Neural progenitor cell (in vitro differentiated cells): ENCODE data around the gene TPPP3.

ENCODE experiments used
- CTCF ChIP-seq: fragments of 200-600 bp; sonication (generic); IDR thresholded peaks from 2 replicates; pipeline ENCODE4 v1.5.1; 2017; ENCODE audit warnings: antibody characterized with exemption, mild to moderate bottlenecking
- EZH2 ChIP-seq: fragments of 200-600 bp; sonication (generic); IDR thresholded peaks from 2 replicates; pipeline ENCODE4 v1.6.1; 2017; ENCODE audit warnings: antibody characterized with exemption, mild to moderate bottlenecking, moderate library complexity
- EZH2phosphoT487 ChIP-seq: fragments of 200-600 bp; sonication (generic); IDR thresholded peaks from 2 replicates; pipeline ENCODE4 v1.6.1; 2017; ENCODE audit warnings: antibody characterized with exemption

- no peak for TF ChIP-seq CTCF
- no peak for TF ChIP-seq EZH2
- TF ChIP-seq EZH2phosphoT487: no peak
These were observed 10.0 kb downstream of the TPPP3 start for GRCh38 chr16:67383284-67383683.
